Mesothelial cell of epicardium (in vitro differentiated cells): ENCODE measurements around the gene APOL2. TPM values are rescaled to one million over a fixed set of nuclear protein-coding genes. Genes with fewer than 3 reads are reported as not detected.

Source experiments
- DNase-seq, 2 experiments: peaks; one replicate each; pipeline ENCODE4 v3.0.0; 2021; ENCODE audit warnings: low spot score in 2 of 2; ENCODE audit not compliant: unreplicated experiment in 2 of 2
- H3K27ac Mint-ChIP-seq: 2 replicates; pipeline ENCODE4 v1.8.0; 2021; ENCODE audit warnings: mixed read lengths
- H3K27me3 Mint-ChIP-seq: 2 replicates; pipeline ENCODE4 v1.8.0; 2021; ENCODE audit warnings: low read depth, mixed read lengths
- H3K36me3 Mint-ChIP-seq: 2 replicates; pipeline ENCODE4 v1.8.0; 2021; ENCODE audit warnings: mixed read lengths
- H3K4me1 Mint-ChIP-seq: 2 replicates; pipeline ENCODE4 v1.8.0; 2021; ENCODE audit warnings: mixed read lengths
- H3K4me3 Mint-ChIP-seq: 2 replicates; pipeline ENCODE4 v1.8.0; 2021; ENCODE audit warnings: mild to moderate bottlenecking, moderate library complexity, mixed read lengths
- H3K9me3 Mint-ChIP-seq: 2 replicates; pipeline ENCODE4 v1.8.0; 2021; ENCODE audit warnings: mixed read lengths
- CTCF ChIP-seq: fragments of 200-600 bp; sonication (generic); IDR thresholded peaks from one replicate; pipeline ENCODE4 v1.5.0; 2021; ENCODE audit warnings: antibody characterized with exemption; ENCODE audit not compliant: unreplicated experiment
- total RNA-seq: library from RNA; stranded (reverse); gene quantifications from 3 replicates; pipeline ENCODE4 v1.2.1, GENCODE V29; 2021

The APOL2 gene, protein sequence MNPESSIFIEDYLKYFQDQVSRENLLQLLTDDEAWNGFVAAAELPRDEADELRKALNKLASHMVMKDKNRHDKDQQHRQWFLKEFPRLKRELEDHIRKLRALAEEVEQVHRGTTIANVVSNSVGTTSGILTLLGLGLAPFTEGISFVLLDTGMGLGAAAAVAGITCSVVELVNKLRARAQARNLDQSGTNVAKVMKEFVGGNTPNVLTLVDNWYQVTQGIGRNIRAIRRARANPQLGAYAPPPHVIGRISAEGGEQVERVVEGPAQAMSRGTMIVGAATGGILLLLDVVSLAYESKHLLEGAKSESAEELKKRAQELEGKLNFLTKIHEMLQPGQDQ
- total RNA-seq = 55.5 to 59.4 TPM (median 56.1 TPM) in 3 replicates

DNA sequence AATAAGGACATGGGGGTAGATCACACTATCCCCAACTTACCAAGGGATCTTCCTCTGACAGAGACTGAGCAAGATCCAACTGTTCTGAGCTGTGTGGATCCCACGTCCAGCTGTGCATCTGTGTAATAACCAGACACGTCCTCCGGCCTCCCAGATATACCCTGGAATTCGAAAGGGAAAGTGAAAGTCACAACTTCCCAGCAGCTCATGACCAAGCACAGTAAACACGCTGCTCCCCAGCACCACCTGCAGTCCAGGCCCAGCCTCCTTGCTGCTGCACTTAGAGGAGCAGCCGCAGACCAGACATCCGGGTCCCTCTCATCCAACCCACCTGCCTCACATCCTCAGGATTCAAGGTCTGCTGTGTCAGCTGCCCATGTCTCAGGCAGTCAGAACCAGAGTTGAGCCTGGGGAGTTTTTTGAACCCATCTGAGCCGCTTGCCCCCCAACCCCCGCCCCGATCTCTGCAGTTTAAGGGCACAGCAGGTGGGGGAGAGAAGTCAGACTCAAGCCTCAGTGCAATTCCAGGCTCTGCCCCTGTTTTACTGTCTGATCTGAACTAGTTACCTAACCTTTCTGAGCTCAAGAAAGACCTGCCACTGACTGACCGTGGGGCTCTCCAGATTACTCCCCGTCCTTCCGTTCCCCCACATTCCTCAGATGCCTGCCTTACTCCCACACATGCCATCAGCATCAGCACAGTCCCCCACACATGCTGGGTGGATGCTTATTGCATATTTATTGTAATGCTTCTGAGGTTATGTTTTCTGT lies at the start of gene APOL2:
TSS of gene APOL2 (minus strand) at position 127 of the 771 bp plus-strand sequence. CDS start 6,365 bp downstream, outside the sequence.
- peaks cover 27% of the 10 kb centered on the region for H3K9me3 Mint-ChIP-seq
- H3K4me3 Mint-ChIP-seq = peak within 1 kb of the TSS; percentile 94
- H3K4me1 Mint-ChIP-seq = peaks cover 52% of the 10 kb centered on the region
- H3K36me3 Mint-ChIP-seq = peaks cover 16% of the 10 kb centered on the region
- peak; percentile 72 to 82 for DNase-seq
- no peak for TF ChIP-seq CTCF
- no peaks in the 10 kb centered on the region for H3K27me3 Mint-ChIP-seq
- H3K27ac Mint-ChIP-seq = peak within 1 kb of the TSS; percentile 100

DNA sequence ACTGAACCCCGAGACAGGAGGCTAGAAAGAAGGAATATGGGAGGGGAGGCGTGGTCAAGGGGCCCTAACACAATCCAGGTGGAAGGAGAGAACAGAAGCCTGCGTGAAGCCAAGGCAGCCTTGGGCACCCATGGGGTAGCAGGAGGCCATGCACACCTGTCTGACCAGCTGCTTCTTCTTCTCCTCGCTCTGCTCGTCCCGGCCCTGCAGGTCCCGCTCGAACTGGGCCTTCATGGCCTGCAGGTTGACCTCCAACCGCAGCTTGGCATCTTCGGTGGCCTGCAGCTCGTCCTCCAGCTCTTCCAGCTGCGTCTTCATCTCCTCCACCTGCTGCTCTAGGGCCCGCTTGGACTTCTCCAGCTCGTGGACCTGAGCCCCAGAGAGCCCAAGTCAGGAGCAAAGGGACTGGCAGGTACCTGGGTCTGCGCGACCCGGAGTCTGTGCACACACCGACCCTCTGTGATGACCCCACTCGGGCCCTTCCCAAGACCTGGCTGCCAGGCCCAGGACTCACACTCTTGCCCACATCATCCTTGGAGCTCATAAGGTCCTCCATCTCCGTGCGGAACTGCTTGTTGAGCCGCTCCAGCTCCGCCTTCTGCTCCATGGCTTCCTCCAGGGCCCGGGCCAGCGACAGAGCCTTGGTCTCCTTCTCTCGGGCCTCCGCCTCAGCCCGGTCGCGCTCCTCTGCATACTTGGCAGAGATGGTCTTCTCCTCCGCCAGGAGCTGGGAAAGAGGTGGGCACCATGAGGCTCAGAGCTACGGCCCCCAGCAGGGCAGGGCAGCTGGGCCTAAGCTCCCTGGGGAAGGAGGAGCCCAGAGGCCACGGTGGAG lies 49.5 kb upstream of the APOL2 start:
- Mint-ChIP-seq H3K27ac (no peak overlapping the region), H3K36me3 (peaks cover 53% of the 10 kb centered on the region), H3K4me1 (no peaks in the 10 kb centered on the region), H3K9me3 (peaks cover 5% of the 10 kb centered on the region), H3K27me3 (no peaks in the 10 kb centered on the region), H3K4me3 (no peak overlapping the region)
- no peak for DNase-seq
- TF ChIP-seq CTCF = no peak

GRCh38 chr22:36287881-36288515 lies 48.7 kb upstream of the APOL2 start:
- DNase-seq = no peak
- peaks cover 53% of the 10 kb centered on the region for H3K36me3 Mint-ChIP-seq
- H3K4me1 Mint-ChIP-seq = no peaks in the 10 kb centered on the region
- H3K27ac Mint-ChIP-seq = no peak overlapping the region
- no peaks in the 10 kb centered on the region for H3K27me3 Mint-ChIP-seq
- peaks cover 5% of the 10 kb centered on the region for H3K9me3 Mint-ChIP-seq
- no peak for TF ChIP-seq CTCF
- H3K4me3 Mint-ChIP-seq = no peak overlapping the region

DNA sequence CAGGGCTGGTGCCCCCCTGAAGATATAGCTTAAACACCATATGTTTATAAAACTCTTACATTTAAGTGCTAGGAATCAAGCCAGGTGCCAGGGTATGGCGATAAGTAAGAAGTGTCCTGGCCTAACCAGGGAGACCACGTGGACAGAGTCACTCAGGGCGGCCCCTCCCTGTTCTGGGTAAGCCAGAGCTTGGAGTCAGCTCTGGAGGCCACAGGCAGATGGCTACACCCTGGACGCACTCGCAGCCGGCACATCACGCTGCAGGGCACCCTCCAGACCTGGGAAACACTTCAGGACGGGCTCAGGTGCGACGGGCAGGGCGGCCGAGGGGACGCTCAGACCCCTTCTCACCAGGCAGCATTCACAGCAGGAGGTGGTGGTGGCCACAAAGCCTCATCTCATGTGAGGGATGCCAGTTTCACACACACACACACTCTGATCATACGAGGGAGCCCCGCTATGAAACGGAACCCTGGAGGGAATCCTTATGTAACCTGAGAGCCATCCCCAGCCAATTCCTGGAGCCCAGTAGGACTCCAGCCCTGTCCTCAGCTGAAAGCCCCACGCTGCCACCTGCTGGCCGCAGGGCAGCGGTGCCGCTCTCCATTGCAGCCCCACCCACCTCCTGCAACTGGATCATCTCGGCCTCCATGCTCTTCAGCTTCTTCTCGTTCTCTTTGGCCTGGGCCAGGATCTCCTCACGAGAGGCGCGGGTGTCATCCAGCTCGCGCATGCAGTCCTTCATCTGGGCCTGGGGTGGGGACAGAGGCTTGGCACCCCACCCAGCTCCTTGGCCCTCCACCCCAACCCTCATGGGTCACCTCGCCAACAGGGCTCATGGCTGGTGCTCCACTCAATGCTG lies 47.0 kb upstream of the APOL2 start:
- no peaks in the 10 kb centered on the region for H3K4me1 Mint-ChIP-seq
- H3K36me3 Mint-ChIP-seq = peaks cover 45% of the 10 kb centered on the region
- H3K27ac Mint-ChIP-seq = no peak overlapping the region
- TF ChIP-seq CTCF = peak; percentile 85
- DNase-seq = peak; percentile 68 to 86
- no peaks in the 10 kb centered on the region for H3K9me3 Mint-ChIP-seq
- no peak overlapping the region for H3K4me3 Mint-ChIP-seq
- H3K27me3 Mint-ChIP-seq = no peaks in the 10 kb centered on the region
